HG02870 (cell line): Measurements from ENCODE around the gene NHS.

Experiments used
- ATAC-seq: cut with Tn5 transposase; IDR thresholded peaks from one replicate; pipeline ENCODE4 v1.9.1; 2021; ENCODE audit warnings: mild to moderate bottlenecking, moderate library complexity; ENCODE audit not compliant: unreplicated experiment

Gene NHS

GRCh38 chrX:17655211-17656034, 280.4 kb downstream of the NHS start:
- ATAC-seq, result no peak

DNA sequence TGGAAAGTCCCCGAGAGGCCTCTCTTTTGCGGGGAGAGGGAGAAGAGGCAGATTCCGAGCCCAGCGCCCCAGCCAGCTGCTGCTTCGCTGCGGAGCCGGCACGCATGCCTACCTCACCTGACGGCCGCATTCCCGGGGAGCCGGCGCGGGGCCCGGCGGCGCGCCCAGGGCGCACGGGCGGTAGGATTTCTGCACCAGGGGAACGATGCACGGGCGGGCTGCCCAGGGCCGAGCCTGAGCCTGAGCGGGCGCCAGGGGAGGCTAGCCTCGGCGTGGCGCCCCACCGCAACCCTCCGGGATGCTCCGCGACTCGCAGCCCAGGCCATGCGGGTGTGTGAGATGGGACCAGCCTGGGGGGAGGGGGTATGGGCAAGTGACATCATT, 281.0 kb downstream of the NHS start:
- no peak for ATAC-seq

- no peak for ATAC-seq
These were observed 281.6 kb downstream of the NHS start for GRCh38 chrX:17656556-17656955.

GRCh38 chrX:17662391-17662790, 287.4 kb downstream of the NHS start:
- ATAC-seq, result no peak

DNA sequence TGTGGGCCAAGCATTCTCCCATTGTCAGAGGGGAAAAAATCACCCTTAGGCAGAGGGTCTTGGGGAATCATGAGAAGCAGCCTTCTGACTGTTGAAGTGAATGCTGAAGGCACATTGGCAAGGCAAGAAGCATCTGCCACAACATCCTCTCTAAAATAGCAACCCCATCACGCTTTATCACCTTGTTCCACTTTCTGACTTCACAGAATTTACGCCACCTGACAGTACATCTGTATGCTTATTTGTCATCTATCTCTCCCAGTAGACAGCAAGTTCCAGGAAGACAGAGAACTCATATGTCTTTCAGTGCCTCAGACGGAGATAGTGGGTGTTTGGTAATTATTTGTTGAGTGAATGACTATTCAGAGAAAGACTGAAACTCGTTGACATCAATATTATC, 293.9 kb downstream of the NHS start:
- ATAC-seq, result no peak

DNA sequence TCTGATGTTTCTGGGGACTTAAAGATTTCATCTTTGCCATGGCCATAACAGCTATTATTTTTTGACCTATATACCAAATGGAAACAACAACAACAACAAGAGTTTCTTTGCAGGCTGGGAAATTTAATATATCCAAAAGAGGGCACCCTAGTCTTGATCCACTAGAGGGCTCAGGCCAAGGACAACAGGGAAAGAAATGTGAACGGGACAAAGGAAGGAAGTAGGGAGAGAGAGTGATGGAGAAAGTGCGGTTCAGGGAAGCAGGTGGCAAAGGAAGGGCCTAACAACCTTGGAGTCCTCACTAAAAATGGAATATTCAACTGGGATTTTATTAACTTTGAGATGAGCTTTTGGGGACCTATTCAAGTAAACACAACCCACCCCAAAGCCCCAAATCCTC, 294.5 kb downstream of the NHS start:
- ATAC-seq, result no peak

DNA sequence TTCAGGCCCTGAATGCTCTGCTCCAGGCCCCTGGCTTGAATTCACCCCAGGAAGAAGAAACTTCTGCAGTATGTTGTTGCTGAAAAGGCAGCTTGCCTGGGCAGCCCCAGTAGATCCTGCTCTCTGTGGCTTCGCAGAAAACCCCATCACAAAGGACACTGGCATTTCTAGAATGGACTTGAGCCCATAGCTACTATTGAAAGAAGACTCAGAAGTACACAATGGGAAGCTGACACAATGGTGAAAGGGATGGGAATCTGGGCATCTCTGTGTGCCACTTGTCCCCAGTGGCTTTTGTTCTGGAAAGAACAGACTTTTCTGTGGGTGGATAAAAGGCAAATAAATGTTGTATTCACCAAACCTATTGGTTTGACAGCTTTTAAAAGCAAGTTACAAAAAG, 294.9 kb downstream of the NHS start:
- ATAC-seq, result no peak

DNA sequence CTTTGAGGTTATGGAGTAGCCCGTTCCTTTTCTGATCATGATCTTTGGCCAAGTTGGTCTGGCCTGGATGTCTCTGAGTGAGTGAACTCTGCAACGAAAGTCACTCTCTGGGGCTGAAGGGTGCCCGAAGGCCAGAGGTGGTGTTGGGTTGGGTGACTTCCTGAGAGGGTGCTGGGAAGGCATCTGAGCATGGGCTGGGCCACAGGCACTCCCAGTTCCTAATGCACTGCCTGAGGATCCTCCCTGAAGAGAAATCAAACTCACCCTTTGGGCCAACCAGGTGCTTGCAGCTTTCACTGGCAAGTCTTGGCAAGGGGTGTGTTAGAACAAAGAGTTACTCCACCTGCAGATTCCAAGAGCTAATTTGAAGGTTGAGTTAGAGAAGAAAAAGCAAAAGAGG, 295.9 kb downstream of the NHS start:
- no peak for ATAC-seq

DNA sequence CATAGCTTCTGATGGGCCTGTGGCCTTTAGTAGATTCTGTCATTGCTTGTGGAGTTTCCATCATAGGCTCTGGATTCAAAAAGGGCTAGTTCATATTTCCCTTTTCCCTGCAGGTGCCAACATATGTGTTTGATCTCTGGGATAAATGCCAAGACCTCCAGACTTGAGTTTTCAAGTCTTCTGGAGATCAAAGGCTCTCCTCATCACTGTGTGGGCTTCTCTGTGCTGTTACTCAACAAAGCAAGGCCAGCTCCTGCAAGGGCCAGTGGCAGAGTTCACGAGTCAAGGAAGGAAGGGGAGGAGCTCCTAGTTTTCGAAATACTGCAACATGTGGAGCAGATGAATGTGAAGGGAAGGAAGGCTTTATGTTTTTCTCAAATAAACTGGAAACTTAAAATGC, 299.6 kb downstream of the NHS start:
- no peak for ATAC-seq

DNA sequence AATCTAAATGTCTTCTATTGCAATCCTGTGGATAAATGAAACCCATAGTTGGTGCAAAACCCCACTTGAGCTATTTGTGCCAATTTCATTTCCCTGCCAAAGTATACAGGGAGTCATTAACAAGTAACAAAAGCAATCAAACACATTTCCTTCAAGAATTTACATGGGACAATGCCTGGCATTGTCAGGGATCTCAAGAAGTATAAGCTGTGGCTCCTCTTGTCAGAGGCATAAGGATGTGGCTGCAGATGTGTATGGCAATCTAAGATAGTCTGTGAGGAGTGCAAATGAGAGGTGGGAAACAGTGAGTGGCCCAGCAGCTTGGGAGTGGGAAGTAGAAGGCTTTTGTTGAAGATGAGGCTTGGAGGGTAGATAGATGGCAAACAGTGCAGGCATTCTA, 304.3 kb downstream of the NHS start:
- ATAC-seq, result no peak

DNA sequence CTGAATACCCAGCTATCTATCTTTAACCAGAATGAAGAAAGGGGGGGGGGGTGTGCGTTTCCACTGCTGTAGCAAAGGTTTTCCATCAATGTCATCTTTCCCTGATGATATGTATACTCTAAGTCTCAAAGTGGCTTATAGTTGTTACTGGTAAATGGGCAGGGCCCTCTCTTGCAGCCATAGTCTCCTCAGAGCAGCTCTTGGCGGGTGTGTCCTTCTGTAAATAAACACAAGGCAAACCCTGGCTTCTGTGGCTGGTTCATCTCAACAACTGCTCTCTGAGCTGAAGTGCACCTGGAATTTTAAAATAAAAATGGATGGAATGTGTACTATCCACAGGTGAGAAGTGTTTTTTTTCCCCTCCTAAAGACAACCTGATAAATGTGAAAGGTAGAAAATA, 304.8 kb downstream of the NHS start:
- no peak for ATAC-seq

- no peak for ATAC-seq
These were observed 305.9 kb downstream of the NHS start for GRCh38 chrX:17680732-17681413.

- no peak for ATAC-seq
These were observed 307.3 kb downstream of the NHS start for GRCh38 chrX:17682259-17682658.

DNA sequence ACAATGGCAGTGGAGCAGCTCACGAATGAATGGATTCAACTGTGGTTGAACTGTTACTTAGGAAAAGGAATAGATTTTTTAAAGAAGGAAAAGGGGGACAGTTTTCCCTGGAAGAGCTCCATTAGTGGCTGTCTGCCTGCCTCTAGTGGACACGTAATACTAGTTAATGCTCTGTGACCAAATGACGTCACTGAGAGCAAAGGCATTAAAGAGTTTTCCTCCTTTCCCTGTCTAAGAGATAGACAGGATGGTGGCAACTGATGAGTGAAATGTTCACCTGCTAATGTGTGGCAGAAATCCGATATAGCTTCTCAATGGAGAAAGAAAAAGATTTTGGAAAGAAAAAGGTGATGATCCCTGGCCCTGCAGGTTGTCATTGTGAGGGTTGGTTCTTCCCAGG, 310.0 kb downstream of the NHS start:
- ATAC-seq, result no peak

DNA sequence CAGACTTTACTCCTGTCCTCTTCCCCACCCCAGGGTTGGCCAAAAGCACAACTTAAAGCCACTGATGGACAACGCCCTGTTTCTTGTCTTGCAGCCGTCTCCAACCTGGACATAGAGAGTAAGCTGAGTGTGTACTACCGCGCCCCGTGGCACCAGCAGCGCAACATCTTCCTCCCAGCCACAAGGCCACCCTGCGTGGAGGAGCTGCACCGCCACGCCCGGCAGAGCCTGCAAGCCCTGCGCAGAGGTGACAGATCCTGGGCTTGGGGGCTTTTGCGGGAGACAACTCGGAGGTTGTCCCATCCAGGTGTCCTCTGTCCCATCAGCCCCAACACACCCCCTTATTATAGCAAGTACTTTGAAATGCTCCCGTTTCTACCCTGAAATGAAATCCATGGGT, 312.6 kb downstream of the NHS start:
- no peak for ATAC-seq

GRCh38 chrX:17689971-17690409, 315.0 kb downstream of the NHS start:
- peak; percentile 86 for ATAC-seq

- no peak for ATAC-seq
These were observed 317.8 kb downstream of the NHS start for GRCh38 chrX:17692709-17693346.

- no peak for ATAC-seq
These were observed 322.2 kb downstream of the NHS start for GRCh38 chrX:17697191-17697590.

DNA sequence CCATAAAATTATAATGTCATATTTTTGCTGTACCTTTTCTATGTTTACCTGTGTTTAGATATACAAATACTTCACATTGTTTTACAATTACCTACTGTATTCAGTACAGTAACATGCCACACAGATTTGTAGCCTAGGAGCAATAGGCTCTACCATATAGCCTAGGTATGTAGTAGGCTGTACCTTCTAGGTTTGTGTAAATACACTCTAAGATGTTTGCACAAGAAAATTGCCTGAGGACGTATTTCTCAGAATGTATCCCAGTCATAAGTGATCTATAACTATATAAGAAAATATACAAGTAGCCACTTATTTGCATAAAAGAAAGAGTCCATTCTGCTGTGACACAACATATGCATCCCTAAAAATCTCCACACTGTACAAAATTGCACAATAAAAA, 326.0 kb downstream of the NHS start:
- ATAC-seq, result no peak

- ATAC-seq, result no peak
These were observed 328.2 kb downstream of the NHS start for GRCh38 chrX:17703201-17703600.

DNA sequence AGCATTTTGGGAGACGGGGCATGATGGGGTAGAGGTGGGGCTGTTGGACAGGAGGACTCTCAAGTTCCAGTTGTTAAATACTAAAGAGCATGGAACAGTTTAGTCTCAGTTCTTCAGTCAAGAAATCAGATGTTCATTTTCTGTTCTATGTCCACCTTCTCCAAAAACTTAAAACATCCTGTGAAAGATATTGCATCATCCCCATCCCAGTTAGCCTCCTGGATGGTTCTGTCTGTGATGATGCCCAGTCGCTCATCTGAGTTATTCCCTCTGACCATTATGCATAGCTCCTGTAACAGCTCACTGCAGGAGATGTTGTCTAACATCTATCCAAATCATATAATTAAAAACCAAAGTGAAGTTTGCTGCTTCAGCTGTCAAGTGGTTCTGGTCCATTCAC, 330.2 kb downstream of the NHS start:
- ATAC-seq, result no peak

GRCh38 chrX:17706676-17707075, 331.7 kb downstream of the NHS start:
- ATAC-seq, result no peak
